Natural killer cell (primary cell): ENCODE data around the gene SENP1. TPM values are rescaled to one million over a fixed set of nuclear protein-coding genes. Genes with fewer than 3 reads are reported as not detected.

ENCODE experiments used
- ATAC-seq, 3 donors: fragments of 150-1000 bp in 2 of 3; fragments of 200-7000 bp in 1 of 3; cut with Tn5 transposase; 1 replicate in 1 of 3; 2 replicates in 2 of 3; pipeline ENCODE4 v1.10.0; 2021; ENCODE audit warnings: mild to moderate bottlenecking in 2 of 3, moderate library complexity in 2 of 3
- DNase-seq, 2 donors: peaks; one replicate each; pipeline versions ENCODE4 v3.0.0 to v3.0.0-alpha.2; 2013 to 2021; ENCODE audit warnings: mixed read lengths in 1 of 2
- H3K27ac ChIP-seq: one replicate; pipeline ENCODE4 v1.5.1; 2013; ENCODE audit warnings: mild to moderate bottlenecking, low read length
- H3K27me3 ChIP-seq: one replicate; pipeline ENCODE4 v1.6.1; 2013; ENCODE audit warnings: low read length; ENCODE audit not compliant: control insufficient read depth, insufficient read depth
- H3K36me3 ChIP-seq: one replicate; pipeline ENCODE4 v1.6.1; 2013; ENCODE audit warnings: low read length; ENCODE audit not compliant: control insufficient read depth, insufficient read depth
- H3K4me1 ChIP-seq: one replicate; pipeline ENCODE4 v1.6.1; 2013; ENCODE audit warnings: low read length; ENCODE audit not compliant: control insufficient read depth, insufficient read depth
- H3K4me3 ChIP-seq: one replicate; pipeline ENCODE4 v1.5.1; 2013; ENCODE audit warnings: low read length
- H3K9me3 ChIP-seq: one replicate; pipeline ENCODE4 v1.6.1; 2013; ENCODE audit warnings: low read length; ENCODE audit not compliant: control insufficient read depth, insufficient read depth
- H3K27ac Mint-ChIP-seq, 2 donors: one replicate each; pipeline ENCODE4 v1.8.0; 2022; ENCODE audit warnings: mild to moderate bottlenecking in 2 of 2, mixed read lengths in 2 of 2, moderate library complexity in 1 of 2
- H3K27me3 Mint-ChIP-seq, 2 donors: one replicate each; pipeline ENCODE4 v1.8.0; 2022; ENCODE audit warnings: low read depth in 2 of 2, mixed read lengths in 2 of 2
- H3K36me3 Mint-ChIP-seq: one replicate; pipeline ENCODE4 v1.8.0; 2022; ENCODE audit warnings: mixed read lengths
- H3K4me1 Mint-ChIP-seq, 2 donors: one replicate each; pipeline ENCODE4 v1.8.0; 2022; ENCODE audit warnings: mixed read lengths in 2 of 2
- H3K4me3 Mint-ChIP-seq: one replicate; pipeline ENCODE4 v1.8.0; 2022; ENCODE audit warnings: mild to moderate bottlenecking, moderate library complexity, mixed read lengths
- H3K9me3 Mint-ChIP-seq, 2 donors: one replicate each; pipeline ENCODE4 v1.8.0; 2022; ENCODE audit warnings: mixed read lengths in 2 of 2
- CTCF ChIP-seq: fragments of 200-600 bp; IDR thresholded peaks from one replicate; pipeline ENCODE4 v1.8.0; 2022; ENCODE audit warnings: antibody characterized with exemption
- WGBS: methylation state at CpG from one replicate; pipeline ENCODE4 v1.1.7; 2013; ENCODE audit warnings: missing lambda C conversion rate; ENCODE audit not compliant: insufficient coverage; 5-methylcytosine and 5-hydroxymethylcytosine counted together
- intact Hi-C: fragments of 100-400 bp; cut with micrococcal nuclease; formaldehyde crosslinking; loops from one replicate; pipeline ENCODE4 v1.14.2; 2022
- total RNA-seq, 4 donors: library from RNA; stranded (reverse); fragments of 120-200 nt in 1 of 4; gene quantifications; one replicate each; pipeline versions ENCODE4 v1.2.3 to v1.2.4, GENCODE V29; 2013 to 2022

SENP1 gene
- total RNA-seq, 3 donors from 2014 or later (not counting 1 experiment from before 2014, with no cell fraction given), result 35.6 to 39.6 (median 36.8) TPM

DNA sequence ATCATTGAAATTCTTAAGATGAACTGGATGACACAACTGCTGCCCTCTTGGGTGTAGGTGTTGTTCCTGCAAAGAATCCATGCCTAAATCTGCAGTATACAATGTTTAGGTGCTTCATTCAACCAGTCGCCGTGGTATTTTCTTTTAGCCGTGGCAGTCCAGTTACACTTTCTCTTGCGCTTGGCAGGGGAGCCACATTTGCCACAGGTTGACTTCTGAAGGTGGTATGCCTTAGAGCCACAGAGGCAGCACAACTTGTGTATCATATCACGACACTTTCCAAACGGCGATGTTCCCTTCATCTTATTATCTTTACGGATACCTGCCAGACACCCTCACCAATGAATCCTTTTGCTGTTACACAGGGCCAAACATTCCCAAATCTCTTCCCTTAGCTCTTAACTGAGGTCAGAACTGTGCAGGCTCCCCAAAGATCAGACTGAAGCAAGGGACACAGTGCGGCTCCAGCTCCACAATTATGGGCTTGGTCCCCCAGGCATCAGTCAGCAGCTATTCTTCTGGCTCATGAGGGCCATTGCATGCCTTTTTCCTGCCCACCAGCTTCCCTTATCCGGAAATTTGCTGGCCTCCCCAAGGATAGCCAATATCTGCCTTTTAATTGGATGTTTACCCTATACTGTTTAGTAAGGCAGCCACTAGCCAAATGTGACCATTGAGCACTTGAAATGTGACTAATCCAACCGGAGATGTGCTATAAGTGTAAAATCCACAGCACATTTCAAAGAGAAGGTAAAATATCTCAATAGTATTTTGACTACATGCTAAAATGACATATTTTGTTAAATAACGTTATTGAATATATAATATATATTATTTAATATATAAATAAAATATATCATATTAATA is 50.7 kb downstream of the SENP1 start:
- DNase-seq (no peak), ATAC-seq (no peak)
- Mint-ChIP-seq H3K36me3 (peaks cover 19% of the 10 kb centered on the region), H3K4me1 (peaks cover 0 to 6% of the 10 kb centered on the region in 2 donors), H3K27me3 (no peaks in the 10 kb centered on the region), H3K27ac (no peak overlapping the region), H3K4me3 (no peak overlapping the region), H3K9me3 (peaks cover 2 to 6% of the 10 kb centered on the region in 2 donors)
- Histone ChIP-seq H3K27ac (no peak overlapping the region), H3K4me1 (no peaks in the 10 kb centered on the region), H3K9me3 (no peaks in the 10 kb centered on the region), H3K4me3 (no peak overlapping the region), H3K27me3 (no peaks in the 10 kb centered on the region), H3K36me3 (peaks cover 18% of the 10 kb centered on the region)
- no peak for TF ChIP-seq CTCF
- WGBS, result 98% methylated on average over 10 of the region's 12 CpGs
- intact Hi-C loops, result no loop called here

DNA sequence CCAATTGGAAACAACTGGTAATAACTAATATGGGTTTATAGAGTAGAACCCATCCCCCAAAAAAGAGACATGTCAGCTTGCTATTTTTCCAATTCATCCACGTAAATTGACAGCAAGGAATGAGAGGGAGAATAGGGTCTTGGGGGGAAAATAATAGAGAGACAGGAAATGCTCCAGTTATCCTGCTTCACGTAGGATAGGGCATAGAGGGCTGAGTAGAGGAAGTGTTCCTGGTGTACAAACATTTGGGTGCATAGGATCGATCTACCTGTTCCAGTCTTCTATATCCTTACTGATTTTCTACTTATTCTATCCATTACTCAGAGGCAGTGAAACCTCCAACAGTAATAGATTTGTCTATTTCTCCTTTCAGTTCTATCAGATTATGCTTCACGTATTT is 52.0 kb downstream of the SENP1 start:
- ATAC-seq (no peak), DNase-seq (no peak)
- H3K27ac Mint-ChIP-seq, result no peak overlapping the region
- 100% methylated on average over 1 of the region's 4 CpGs for WGBS
- peaks cover 0 to 2% of the 10 kb centered on the region in 2 donors for H3K9me3 Mint-ChIP-seq
- H3K27ac ChIP-seq, result no peak overlapping the region
- TF ChIP-seq CTCF, result no peak
- no peaks in the 10 kb centered on the region for H3K27me3 ChIP-seq
- H3K4me3 Mint-ChIP-seq, result no peak overlapping the region
- peaks cover 11% of the 10 kb centered on the region for H3K36me3 Mint-ChIP-seq
- peaks cover 20% of the 10 kb centered on the region for H3K36me3 ChIP-seq
- no peak overlapping the region for H3K4me3 ChIP-seq
- no peaks in the 10 kb centered on the region for H3K27me3 Mint-ChIP-seq
- no peaks in the 10 kb centered on the region for H3K9me3 ChIP-seq
- H3K4me1 ChIP-seq, result no peaks in the 10 kb centered on the region
- intact Hi-C loops, result no loop called here
- peaks cover 0 to 6% of the 10 kb centered on the region in 2 donors for H3K4me1 Mint-ChIP-seq

DNA sequence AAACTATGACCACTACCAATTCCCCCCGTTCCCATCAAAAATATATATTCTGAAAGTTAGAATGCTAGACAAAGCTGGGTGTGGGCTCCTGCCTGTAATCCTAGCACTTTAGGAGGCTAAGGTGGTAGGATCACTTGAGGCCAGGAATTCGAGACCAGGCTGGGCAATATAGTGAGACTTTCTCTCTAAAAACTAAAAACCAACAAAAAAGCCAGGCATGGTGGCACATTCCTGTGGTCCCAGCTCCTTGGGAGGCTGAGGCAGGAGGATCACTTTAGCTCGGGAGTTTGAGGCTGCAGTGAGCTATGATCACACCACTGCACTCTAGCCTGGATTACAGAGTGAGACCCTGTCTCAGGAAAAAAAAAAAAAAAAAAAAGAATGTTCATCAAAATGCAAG is 52.8 kb downstream of the SENP1 start:
- peaks cover 20% of the 10 kb centered on the region for H3K36me3 ChIP-seq
- intact Hi-C loops, result no loop called here
- no peak for DNase-seq

More for the DNA sequence above, 52.8 kb downstream of the SENP1 start:
- H3K27me3 Mint-ChIP-seq, result no peaks in the 10 kb centered on the region
- H3K4me1 ChIP-seq, result no peaks in the 10 kb centered on the region
- H3K9me3 Mint-ChIP-seq, result no peaks in the 10 kb centered on the region
- peaks cover 0 to 6% of the 10 kb centered on the region in 2 donors for H3K4me1 Mint-ChIP-seq
- H3K27me3 ChIP-seq, result no peaks in the 10 kb centered on the region
- H3K36me3 Mint-ChIP-seq, result peaks cover 11% of the 10 kb centered on the region
- H3K4me3 ChIP-seq, result no peak overlapping the region
- H3K4me3 Mint-ChIP-seq, result no peak overlapping the region
- ATAC-seq, result no peak
- no peak for TF ChIP-seq CTCF
- 97% methylated on average over 2 of the region's 3 CpGs for WGBS
- H3K27ac Mint-ChIP-seq, result no peak overlapping the region
- no peak overlapping the region for H3K27ac ChIP-seq
- H3K9me3 ChIP-seq, result no peaks in the 10 kb centered on the region
